GM18520 (cell line): Measurements from ENCODE around the gene PLA2G1B.

Experiments
- ATAC-seq: cut with Tn5 transposase; IDR thresholded peaks from one replicate; pipeline ENCODE4 v1.9.1; 2021; ENCODE audit not compliant: unreplicated experiment

The PLA2G1B gene

GRCh38 chr12:120327593-120327992, at the start of gene PLA2G1B:
Gene PLA2G1B (minus strand): TSS chr12:120327779. CDS start chr12:120327753, 26 bp downstream.
- no peak for ATAC-seq

GRCh38 chr12:120376934-120377572, 49.5 kb upstream of the PLA2G1B start:
- no peak for ATAC-seq

- no peak for ATAC-seq
These were observed 48.8 kb upstream of the PLA2G1B start for GRCh38 chr12:120376416-120376815.

- no peak for ATAC-seq
These were observed 48.4 kb upstream of the PLA2G1B start for GRCh38 chr12:120376009-120376408.

GRCh38 chr12:120373683-120374082, 46.1 kb upstream of the PLA2G1B start:
- no peak for ATAC-seq

GRCh38 chr12:120370343-120371243, 43.0 kb upstream of the PLA2G1B start:
- ATAC-seq = no peak

- no peak for ATAC-seq
These were observed 42.2 kb upstream of the PLA2G1B start for GRCh38 chr12:120369603-120370342.

GRCh38 chr12:120368789-120369602, 41.4 kb upstream of the PLA2G1B start, which contains the start of gene MSI1:
Gene MSI1 (minus strand): TSS chr12:120369164. CDS start chr12:120369091, 73 bp downstream.
- ATAC-seq = no peak

GRCh38 chr12:120367924-120368788, 40.6 kb upstream of the PLA2G1B start:
- ATAC-seq = no peak

- ATAC-seq = no peak
These were observed 39.8 kb upstream of the PLA2G1B start for GRCh38 chr12:120367233-120367923.

GRCh38 chr12:120366845-120367232, 39.3 kb upstream of the PLA2G1B start:
- ATAC-seq = no peak

GRCh38 chr12:120366341-120366705, 38.7 kb upstream of the PLA2G1B start:
- ATAC-seq = no peak

GRCh38 chr12:120365675-120366340, 38.2 kb upstream of the PLA2G1B start:
- ATAC-seq = no peak

- ATAC-seq = no peak
These were observed 36.9 kb upstream of the PLA2G1B start for GRCh38 chr12:120364487-120364886.

- no peak for ATAC-seq
These were observed 35.8 kb upstream of the PLA2G1B start for GRCh38 chr12:120363274-120363855.

- no peak for ATAC-seq
These were observed 35.1 kb upstream of the PLA2G1B start for GRCh38 chr12:120362516-120363273.

- no peak for ATAC-seq
These were observed 34.1 kb upstream of the PLA2G1B start for GRCh38 chr12:120361506-120362208.
